Peyer's patch (tissue), 4 donors: ENCODE results near the gene AHRR. TPM values are rescaled to one million over a fixed set of nuclear protein-coding genes. Genes with fewer than 3 reads are reported as not detected.

ENCODE experiments used
- DNase-seq, 3 donors: peaks; one replicate each; pipeline ENCODE4 v3.0.0-alpha.2; 2017 to 2019
- H3K27ac ChIP-seq, 4 donors: fragments of 200-600 bp; sonication (generic); one replicate each; pipeline ENCODE4 v1.5.1; 2016 to 2019
- H3K27me3 ChIP-seq, 2 donors: fragments of 200-600 bp; sonication (generic); one replicate each; pipeline ENCODE4 v1.5.1; 2019
- H3K36me3 ChIP-seq, 3 donors: fragments of 200-600 bp; sonication (generic); one replicate each; pipeline ENCODE4 v1.5.1; 2016 to 2019
- H3K4me1 ChIP-seq, 4 donors: fragments of 200-600 bp; sonication (generic); one replicate each; pipeline ENCODE4 v1.5.1; 2016 to 2019
- H3K4me3 ChIP-seq, 4 donors: fragments of 200-600 bp; sonication (generic); 1 replicate in 3 of 4; 2 replicates in 1 of 4; pipeline ENCODE4 v1.5.1; 2016 to 2019; ENCODE audit warnings: mild to moderate bottlenecking in 1 of 4
- H3K9me3 ChIP-seq, 4 donors: fragments of 200-600 bp; sonication (generic); one replicate each; pipeline ENCODE4 v1.5.1; 2016 to 2019; ENCODE audit warnings: mild to moderate bottlenecking in 1 of 4
- CTCF ChIP-seq, 6 experiments: fragments of 450-650 bp in 4 of 6; fragments of 200-600 bp in 2 of 6; sonication (generic) in 1 of 6; IDR thresholded peaks; one replicate each; pipeline ENCODE4 v1.5.1; 2017 to 2019; ENCODE audit warnings: antibody characterized with exemption in 6 of 6, mild to moderate bottlenecking in 3 of 6, moderate library complexity in 1 of 6
- POLR2A ChIP-seq, 2 donors: fragments of 450-650 bp; IDR thresholded peaks; one replicate each; pipeline ENCODE4 v1.5.1; 2017; ENCODE audit warnings: antibody characterized with exemption in 2 of 2, mild to moderate bottlenecking in 2 of 2, moderate library complexity in 2 of 2
- total RNA-seq, 4 donors: library from RNA; depleted of rRNA; stranded (reverse); fragments of >200 nt; gene quantifications; one replicate each; pipeline ENCODE4 v1.1.0, GENCODE V29; 2016

AHRR gene
- total RNA-seq, 4 donors from 2014 or later, result 1.6 to 28.1 (median 2.4) TPM

DNA sequence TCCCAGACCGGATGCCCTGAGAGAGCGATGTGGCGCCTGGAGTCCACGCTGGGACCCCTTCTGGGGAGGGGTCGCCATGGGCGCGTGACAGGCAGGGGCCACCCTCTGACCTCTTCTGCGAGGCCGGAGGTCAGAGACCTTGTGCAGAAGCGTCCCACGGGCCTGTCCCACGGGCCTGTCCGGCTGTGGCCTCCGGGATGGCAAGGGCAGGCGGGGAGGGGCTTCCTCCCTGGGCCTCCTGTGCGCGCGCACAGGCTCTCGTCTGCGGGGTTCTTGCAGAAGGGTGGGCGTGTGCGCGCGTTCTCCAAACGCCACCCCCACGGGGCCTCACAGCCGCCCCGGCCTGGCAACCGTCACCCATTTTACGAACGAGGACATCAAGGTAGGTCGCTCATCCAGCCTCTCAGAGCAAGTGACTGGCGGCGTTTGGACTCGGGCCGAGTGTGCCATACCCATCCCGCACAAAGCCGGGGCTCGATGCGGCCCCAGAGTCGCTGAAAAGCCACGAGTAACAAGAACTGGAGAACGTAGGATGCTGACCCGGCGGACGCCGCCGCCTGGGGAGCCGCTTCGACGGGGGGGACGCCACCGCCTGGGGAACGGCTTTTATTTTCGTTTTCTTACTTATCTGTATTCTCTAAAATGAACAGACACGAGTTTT is 897 bp downstream of the AHRR start:
- peaks cover 0 to 37% of the 10 kb centered on the region in 2 donors for H3K27me3 ChIP-seq
- H3K4me3 ChIP-seq, result peak overlapping the region; percentile 34 to 60 (median 55)
- H3K27ac ChIP-seq, result peak overlapping the region in 2 of 4 donors; percentile 1 to 31
- no peak for DNase-seq
- H3K9me3 ChIP-seq, result no peaks in the 10 kb centered on the region
- H3K36me3 ChIP-seq, result no peaks in the 10 kb centered on the region
- H3K4me1 ChIP-seq, result peaks cover 0 to 25% (median 12%) of the 10 kb centered on the region in 4 donors
- TF ChIP-seq POLR2A (IDR thresholded peaks at IDR 0.05), result no peak
- TF ChIP-seq CTCF (IDR thresholded peaks at IDR 0.05), result no peak

DNA sequence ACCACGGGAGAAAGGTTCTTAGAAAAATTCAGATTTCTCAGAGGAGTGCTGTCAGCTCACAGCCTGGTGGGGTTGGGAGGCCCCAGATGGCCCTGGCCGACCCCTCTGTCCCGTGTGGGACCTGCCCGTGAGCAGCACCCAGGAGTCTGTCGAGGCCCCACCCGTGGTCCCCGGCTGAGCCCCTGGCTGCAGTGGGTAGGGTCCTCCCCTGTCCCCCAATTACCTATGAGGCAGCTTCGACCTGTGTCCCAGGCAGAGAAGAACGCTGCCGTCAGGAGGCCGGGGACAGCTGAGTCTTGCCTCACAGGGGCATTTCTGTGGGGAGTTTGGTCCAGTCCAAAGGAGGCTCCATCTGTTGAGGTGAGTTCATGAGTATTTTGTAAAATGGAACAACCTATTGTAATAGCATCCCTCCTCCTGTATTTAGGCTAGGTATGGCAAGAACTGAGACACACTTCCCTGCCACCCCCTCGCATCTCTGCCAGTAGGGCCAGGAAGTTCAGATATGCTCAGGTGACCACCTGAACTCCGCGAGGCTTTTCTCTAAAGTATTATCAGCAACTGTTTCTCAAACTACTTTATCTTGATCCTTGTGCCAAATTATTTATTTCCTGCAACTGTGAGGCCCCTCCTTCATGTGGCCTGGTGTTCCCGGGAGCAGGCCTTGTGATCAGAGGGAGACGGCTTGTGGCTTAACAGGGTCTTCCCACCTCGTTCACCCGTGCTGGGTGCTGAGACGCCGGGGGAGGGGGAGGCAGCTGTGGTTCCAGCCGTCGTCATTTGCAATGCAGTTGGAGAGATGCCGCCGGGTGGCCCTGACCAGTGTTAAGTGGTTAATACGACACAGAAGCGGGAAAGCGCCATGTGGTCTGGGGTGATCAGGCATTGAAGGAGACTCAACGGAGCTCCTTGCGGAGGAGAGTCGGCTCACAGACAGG is 1.7 kb downstream of the AHRR start:
- peaks cover 0 to 37% of the 10 kb centered on the region in 2 donors for H3K27me3 ChIP-seq
- H3K9me3 ChIP-seq, result no peaks in the 10 kb centered on the region
- TF ChIP-seq CTCF (IDR thresholded peaks at IDR 0.05) (no peak), POLR2A (IDR thresholded peaks at IDR 0.05) (no peak)
- no peaks in the 10 kb centered on the region for H3K36me3 ChIP-seq
- peak overlapping the region in 2 of 4 donors; percentile 34 to 60 for H3K4me3 ChIP-seq
- no peak for DNase-seq
- peaks cover 0 to 25% (median 12%) of the 10 kb centered on the region in 4 donors for H3K4me1 ChIP-seq
- H3K27ac ChIP-seq, result no peak overlapping the region

DNA sequence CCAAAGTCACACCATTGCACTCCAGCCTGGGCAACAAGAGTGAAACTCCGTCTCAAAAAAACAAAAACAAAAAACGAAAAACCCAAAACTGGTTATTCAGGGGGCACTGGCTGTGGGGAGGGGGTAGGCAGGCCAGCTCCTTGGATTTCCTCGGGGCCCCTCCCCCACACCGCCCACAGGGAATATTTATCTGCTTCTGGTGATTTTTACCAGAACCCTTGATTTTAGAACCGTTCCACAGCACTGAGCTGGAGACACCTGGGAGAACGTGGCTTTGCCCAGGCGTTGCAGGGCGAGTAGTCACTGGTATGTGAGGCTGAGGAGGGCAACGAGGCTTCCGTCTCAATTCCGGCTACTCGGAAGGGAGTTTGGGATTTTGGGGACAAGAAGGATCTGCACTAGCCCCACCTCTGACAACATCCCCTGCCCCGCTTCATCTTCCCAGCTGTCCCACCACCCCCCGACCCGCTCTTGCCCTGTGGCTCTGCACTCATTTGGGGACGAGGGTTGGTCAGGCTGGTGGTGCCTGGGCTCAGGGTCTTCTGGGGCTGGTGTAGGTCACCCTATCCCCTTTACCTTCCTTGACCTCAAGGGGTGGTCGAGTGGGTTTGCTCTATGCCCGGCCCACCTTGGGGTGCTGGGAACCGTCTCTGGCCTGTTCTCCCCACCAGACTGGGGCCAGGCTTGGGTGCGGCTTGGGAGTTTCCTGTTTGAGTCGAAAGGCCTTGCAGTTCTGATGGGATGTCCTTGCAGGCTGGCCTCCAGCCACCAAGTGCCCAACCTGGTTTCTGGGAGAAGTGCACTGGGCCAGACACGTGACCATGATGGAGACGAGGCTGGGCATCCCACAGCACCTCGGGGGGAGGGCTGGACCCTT is 3.5 kb downstream of the AHRR start:
- no peak for DNase-seq
- H3K36me3 ChIP-seq, result no peaks in the 10 kb centered on the region
- H3K4me3 ChIP-seq, result no peak overlapping the region
- no peak overlapping the region for H3K27ac ChIP-seq
- H3K9me3 ChIP-seq, result no peaks in the 10 kb centered on the region
- TF ChIP-seq POLR2A (IDR thresholded peaks at IDR 0.05) (no peak), CTCF (IDR thresholded peaks at IDR 0.05) (no peak)
- peaks cover 0 to 27% of the 10 kb centered on the region in 2 donors for H3K27me3 ChIP-seq
- H3K4me1 ChIP-seq, result peaks cover 0 to 25% (median 12%) of the 10 kb centered on the region in 4 donors

DNA sequence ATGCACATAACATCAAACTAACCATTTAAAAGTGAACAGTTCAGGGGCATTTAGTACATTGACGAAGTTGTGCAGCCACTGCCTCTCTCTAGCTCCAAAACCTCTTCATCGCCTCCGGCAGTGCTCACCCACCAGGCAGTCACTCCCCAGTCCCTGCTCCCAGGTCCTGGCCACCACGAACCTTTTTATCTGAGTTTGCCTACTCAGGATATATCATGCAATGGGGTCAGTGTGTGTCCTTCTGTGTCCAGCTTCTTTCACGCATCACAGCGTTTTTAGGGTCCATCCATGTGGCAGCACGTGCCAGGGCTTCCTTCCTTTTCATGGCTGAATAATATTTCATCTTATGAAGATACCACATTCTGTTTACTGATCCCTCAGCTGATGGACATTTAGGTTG is 4.6 kb downstream of the AHRR start:
- TF ChIP-seq CTCF (IDR thresholded peaks at IDR 0.05) (no peak), POLR2A (IDR thresholded peaks at IDR 0.05) (no peak)
- peaks cover 0 to 17% (median 9%) of the 10 kb centered on the region in 4 donors for H3K4me1 ChIP-seq
- no peak for DNase-seq
- H3K4me3 ChIP-seq, result no peak overlapping the region
- no peaks in the 10 kb centered on the region for H3K9me3 ChIP-seq
- H3K36me3 ChIP-seq, result no peaks in the 10 kb centered on the region
- H3K27me3 ChIP-seq, result peaks cover 0 to 16% of the 10 kb centered on the region in 2 donors
- H3K27ac ChIP-seq, result no peak overlapping the region

- no peaks in the 10 kb centered on the region for H3K36me3 ChIP-seq
- no peaks in the 10 kb centered on the region for H3K4me1 ChIP-seq
- no peaks in the 10 kb centered on the region for H3K27me3 ChIP-seq
- no peak for DNase-seq
- H3K9me3 ChIP-seq, result no peaks in the 10 kb centered on the region
- TF ChIP-seq POLR2A (IDR thresholded peaks at IDR 0.05), result no peak
- TF ChIP-seq CTCF (IDR thresholded peaks at IDR 0.05), result no peak
- no peak overlapping the region for H3K27ac ChIP-seq
- no peak overlapping the region for H3K4me3 ChIP-seq
Measured at GRCh38 chr5:329121-329735, 7.7 kb downstream of the AHRR start.
